ENCODE measurements around the gene POU2AF1.
A peak's percentile ranks its signal among the peaks of the same experiment; 100 is the strongest.

Gene POU2AF1

GRCh38 chr11:111309215-111309915 is 69.7 kb downstream of the POU2AF1 start:
- DNase-seq: no peak

- no peak for DNase-seq
Measured at GRCh38 chr11:111308140-111308539, 70.9 kb downstream of the POU2AF1 start.

- DNase-seq: no peak
Measured at GRCh38 chr11:111307472-111308108, 71.5 kb downstream of the POU2AF1 start.

GRCh38 chr11:111306321-111306720 is 72.8 kb downstream of the POU2AF1 start:
- no peak for DNase-seq

- DNase-seq: peak; percentile 20
Measured at GRCh38 chr11:111305876-111306275, 73.2 kb downstream of the POU2AF1 start.

- DNase-seq: no peak
Measured at GRCh38 chr11:111305162-111305802, 73.8 kb downstream of the POU2AF1 start.

- DNase-seq: no peak
Measured at GRCh38 chr11:111303461-111303860, 75.6 kb downstream of the POU2AF1 start.

- DNase-seq: no peak
Measured at GRCh38 chr11:111302298-111302697, 76.8 kb downstream of the POU2AF1 start.

All from MV-4-11 (cell line).